Nephron (organoid): ENCODE measurements around the gene YAF2.

Experiments used
- H3K27ac Mint-ChIP-seq, 3 experiments: 2 replicates each; pipeline ENCODE4 v1.8.0; 2020; ENCODE audit warnings: mixed read lengths in 3 of 3, mild to moderate bottlenecking in 2 of 3, moderate library complexity in 1 of 3
- H3K27me3 Mint-ChIP-seq: 2 replicates; pipeline ENCODE4 v1.8.0; 2021; ENCODE audit warnings: low read depth, mild to moderate bottlenecking, moderate library complexity, mixed read lengths
- H3K36me3 Mint-ChIP-seq: 2 replicates; pipeline ENCODE4 v1.8.0; 2020; ENCODE audit warnings: low read depth, mixed read lengths
- H3K4me1 Mint-ChIP-seq: 2 replicates; pipeline ENCODE4 v1.8.0; 2020; ENCODE audit warnings: mixed read lengths
- H3K4me3 Mint-ChIP-seq, 3 experiments: 2 replicates each; pipeline ENCODE4 v1.8.0; 2020; ENCODE audit warnings: mild to moderate bottlenecking in 3 of 3, mixed read lengths in 3 of 3, moderate library complexity in 2 of 3
- H3K9me3 Mint-ChIP-seq: 2 replicates; pipeline ENCODE4 v1.8.0; 2020; ENCODE audit warnings: mixed read lengths
- CTCF ChIP-seq, 3 experiments: fragments of 200-600 bp; sonication (generic); IDR thresholded peaks; one replicate each; pipeline ENCODE4 v1.5.0; 2021; ENCODE audit warnings: antibody characterized with exemption in 3 of 3; ENCODE audit not compliant: unreplicated experiment in 3 of 3

YAF2 gene

GRCh38 chr12:42162193-42162592 lies 75.9 kb downstream of the YAF2 start:
- Mint-ChIP-seq H3K36me3 (peaks cover 36% of the 10 kb centered on the region), H3K9me3 (no peaks in the 10 kb centered on the region)

GRCh38 chr12:42161529-42161928 lies 76.5 kb downstream of the YAF2 start:
- no peaks in the 10 kb centered on the region for H3K9me3 Mint-ChIP-seq
- H3K4me3 Mint-ChIP-seq, result no peak overlapping the region
- H3K27me3 Mint-ChIP-seq, result no peaks in the 10 kb centered on the region
- no peak for TF ChIP-seq CTCF (IDR thresholded peaks at IDR 0.05; ENCODE audit: unreplicated experiment in 3 of 3)
- peaks cover 35% of the 10 kb centered on the region for H3K36me3 Mint-ChIP-seq
- H3K27ac Mint-ChIP-seq, result no peak overlapping the region
- H3K4me1 Mint-ChIP-seq, result peaks cover 17% of the 10 kb centered on the region

More at GRCh38 chr12:42162193-42162592, 75.9 kb downstream of the YAF2 start:
- H3K27me3 Mint-ChIP-seq, result no peaks in the 10 kb centered on the region
- H3K4me3 Mint-ChIP-seq, result no peak overlapping the region
- no peak for TF ChIP-seq CTCF (IDR thresholded peaks at IDR 0.05; ENCODE audit: unreplicated experiment in 3 of 3)
- H3K27ac Mint-ChIP-seq, result no peak overlapping the region
- H3K4me1 Mint-ChIP-seq, result peaks cover 17% of the 10 kb centered on the region

- no peak for TF ChIP-seq CTCF (IDR thresholded peaks at IDR 0.05; ENCODE audit: unreplicated experiment in 3 of 3)
- Mint-ChIP-seq H3K27ac (peak overlapping the region in 2 of 3 experiments; percentile 17 to 59), H3K9me3 (no peaks in the 10 kb centered on the region), H3K4me3 (no peak overlapping the region), H3K27me3 (no peaks in the 10 kb centered on the region), H3K4me1 (no peaks in the 10 kb centered on the region), H3K36me3 (peaks cover 16% of the 10 kb centered on the region)
These were observed 81.8 kb downstream of the YAF2 start for GRCh38 chr12:42156232-42156631.

- H3K27ac Mint-ChIP-seq, result peak overlapping the region; percentile 26 to 88 (median 54)
- H3K4me1 Mint-ChIP-seq, result peaks cover 20% of the 10 kb centered on the region
- no peak for TF ChIP-seq CTCF (IDR thresholded peaks at IDR 0.05; ENCODE audit: unreplicated experiment in 3 of 3)
- no peaks in the 10 kb centered on the region for H3K27me3 Mint-ChIP-seq
- H3K36me3 Mint-ChIP-seq, result no peaks in the 10 kb centered on the region
- no peaks in the 10 kb centered on the region for H3K9me3 Mint-ChIP-seq
- peak overlapping the region; percentile 77 to 82 (median 78) for H3K4me3 Mint-ChIP-seq
These were observed 92.4 kb downstream of the YAF2 start for GRCh38 chr12:42145552-42146215.

- H3K27me3 Mint-ChIP-seq, result no peaks in the 10 kb centered on the region
- no peaks in the 10 kb centered on the region for H3K36me3 Mint-ChIP-seq
- peak overlapping the region; percentile 26 to 88 (median 54) for H3K27ac Mint-ChIP-seq
These were observed 92.9 kb downstream of the YAF2 start for GRCh38 chr12:42145197-42145549.

More at GRCh38 chr12:42145197-42145549, 92.9 kb downstream of the YAF2 start:
- Mint-ChIP-seq H3K9me3 (no peaks in the 10 kb centered on the region), H3K4me3 (peak overlapping the region; percentile 77 to 82 (median 78)), H3K4me1 (peaks cover 20% of the 10 kb centered on the region)
- TF ChIP-seq CTCF (IDR thresholded peaks at IDR 0.05; ENCODE audit: unreplicated experiment in 3 of 3), result no peak
